Stimulated activated CD4-positive, alpha-beta T cell treated with anti-CD3 and anti-CD28 coated beads, Interleukin-12 subunit alpha, Interleukin-12 subunit beta, amount 100 ng/mL, for 48 hours (primary cell): ENCODE measurements around the gene RIPK3.

ENCODE experiments used
- DNase-seq, 3 donors: peaks; one replicate each; pipeline ENCODE4 v3.0.0-alpha.2; 2020; ENCODE audit warnings: low read depth in 2 of 3, low spot score in 1 of 3

Gene RIPK3

GRCh38 chr14:24324024-24324423 lies 15.8 kb downstream of the RIPK3 start:
- DNase-seq: no peak

GRCh38 chr14:24323341-24323740 lies 16.4 kb downstream of the RIPK3 start:
- no peak for DNase-seq

- no peak for DNase-seq
These were observed 17.1 kb downstream of the RIPK3 start for GRCh38 chr14:24322672-24323071.

GRCh38 chr14:24321212-24321975 lies 18.4 kb downstream of the RIPK3 start:
- DNase-seq: no peak

- DNase-seq: no peak
These were observed 22.5 kb downstream of the RIPK3 start for GRCh38 chr14:24317141-24317928.

- no peak for DNase-seq
These were observed 23.2 kb downstream of the RIPK3 start for GRCh38 chr14:24316597-24316950.

- no peak for DNase-seq
These were observed 23.8 kb downstream of the RIPK3 start for GRCh38 chr14:24315807-24316596.

GRCh38 chr14:24315243-24315806 lies 24.5 kb downstream of the RIPK3 start:
- no peak for DNase-seq

- no peak for DNase-seq
These were observed 25.2 kb downstream of the RIPK3 start for GRCh38 chr14:24314377-24315193.

GRCh38 chr14:24313913-24314312 lies 25.9 kb downstream of the RIPK3 start:
- no peak for DNase-seq

- DNase-seq: no peak
These were observed 26.9 kb downstream of the RIPK3 start for GRCh38 chr14:24312736-24313507.

GRCh38 chr14:24311837-24312615 lies 27.8 kb downstream of the RIPK3 start:
- no peak for DNase-seq

GRCh38 chr14:24310646-24311604 lies 28.9 kb downstream of the RIPK3 start, which contains the start of gene LTB4R:
Gene LTB4R (plus strand): TSS chr14:24311502. CDS start chr14:24315652, 4,150 bp downstream.
- peak in 2 of 3 donors; percentile 34 to 40 for DNase-seq

- no peak for DNase-seq
These were observed 29.5 kb downstream of the RIPK3 start for GRCh38 chr14:24310265-24310645.

- DNase-seq: no peak
These were observed 30.1 kb downstream of the RIPK3 start, which contains the start of gene LTB4R2 for GRCh38 chr14:24309538-24310264. Gene LTB4R2 (plus strand): TSS chr14:24310140. CDS start chr14:24310665, 525 bp downstream.

GRCh38 chr14:24308342-24309124 lies 31.3 kb downstream of the RIPK3 start:
- no peak for DNase-seq
